A549 (cell line): Measurements from ENCODE around the gene TREH. TPM values are rescaled to one million over a fixed set of nuclear protein-coding genes. Genes with fewer than 3 reads are reported as not detected.

ENCODE experiments used
- ATAC-seq, 2 experiments: fragments of 200-7000 bp in 1 of 2; fragments of >200 bp in 1 of 2; cut with Nextera tagmentation in 1 of 2; cut with Tn5 transposase in 1 of 2; 3 replicates each; pipeline versions ENCODE4 v1.8.0 to v1.9.1; 2018 to 2020; ENCODE audit warnings: mild to moderate bottlenecking in 1 of 2, moderate library complexity in 1 of 2
- CTCF ChIA-PET: fragments of 300-600 bp; sonication (Branson Sonifier 250); formaldehyde crosslinking; extraction: SDS; loops from one replicate; lab custom pipeline; 2021; ENCODE audit warnings: antibody characterized with exemption, inconsistent platforms; lab: Yijun Ruan, JAX
- POLR2A ChIA-PET: fragments of 350-600 bp; formaldehyde crosslinking; extraction: SDS; loops from one replicate; lab custom pipeline; 2021; ENCODE audit warnings: antibody characterized with exemption, inconsistent platforms; lab: Yijun Ruan, JAX
- DNase-seq, 2 experiments: peaks; one replicate each; pipeline versions ENCODE4 v3.0.0 to v3.0.0-alpha.2; 2011 to 2016; ENCODE audit warnings: low read depth in 1 of 2, low spot score in 1 of 2
- FAIRE-seq: peaks from 2 replicates; lab custom pipeline; 2011; peaks lifted over from hg19 to GRCh38; lab: Jason Lieb, UNC
- H3K27ac ChIP-seq, 2 experiments: fragments of >200 bp; sonication (Bioruptor Twin); formaldehyde crosslinking; 3 replicates each; pipeline ENCODE4 v1.5.1; 2016 to 2017
- H3K4me1 ChIP-seq: fragments of >200 bp; sonication (Bioruptor Twin); formaldehyde crosslinking; 3 replicates; pipeline ENCODE4 v1.6.1; 2016
- H3K4me2 ChIP-seq: fragments of >200 bp; sonication (Bioruptor Twin); formaldehyde crosslinking; 3 replicates; pipeline ENCODE4 v1.6.1; 2016
- H3K4me3 ChIP-seq: fragments of >200 bp; sonication (Bioruptor Twin); formaldehyde crosslinking; 3 replicates; pipeline ENCODE4 v1.5.1; 2016
- H3K9me3 ChIP-seq: fragments of >200 bp; sonication (Bioruptor Twin); formaldehyde crosslinking; 3 replicates; pipeline ENCODE4 v1.6.1; 2016
- ATOH8 ChIP-seq: fragments of 250-450 bp; sonication (Bioruptor Pico); IDR thresholded peaks from 2 replicates; pipeline ENCODE4 v1.5.0; 2020; ENCODE audit warnings: low read depth, mild to moderate bottlenecking, moderate library complexity
- BHLHE40 ChIP-seq: IDR thresholded peaks from 2 replicates; pipeline ENCODE4 v1.6.1; 2012; ENCODE audit warnings: low read depth, low read length, inconsistent platforms
- CBX2 ChIP-seq: fragments of 200-600 bp; sonication (generic); IDR thresholded peaks from 2 replicates; pipeline ENCODE4 v1.6.1; 2016; ENCODE audit warnings: low read depth, mild to moderate bottlenecking, borderline replicate concordance
- CEBPB ChIP-seq, 2 experiments: fragments of >200 bp in 1 of 2; sonication (Bioruptor Twin) in 1 of 2; formaldehyde crosslinking in 1 of 2; IDR thresholded peaks; 2 replicates each; pipeline ENCODE4 v1.6.1; 2012 to 2016
- CHD2 ChIP-seq: fragments of 150-350 bp; IDR thresholded peaks from 2 replicates; pipeline ENCODE4 v1.6.1; 2014; ENCODE audit warnings: low read length; ENCODE audit not compliant: partially characterized antibody
- CHD4 ChIP-seq: fragments of 200-600 bp; sonication (generic); IDR thresholded peaks from 2 replicates; pipeline ENCODE4 v1.6.1; 2016; ENCODE audit warnings: antibody characterized with exemption, mild to moderate bottlenecking, borderline replicate concordance
- E2F6 ChIP-seq: IDR thresholded peaks from 2 replicates; pipeline ENCODE4 v1.6.1; 2012; ENCODE audit warnings: low read depth, borderline replicate concordance
- EHMT2 ChIP-seq: fragments of 200-600 bp; sonication (generic); IDR thresholded peaks from 2 replicates; pipeline ENCODE4 v1.6.1; 2016; ENCODE audit warnings: antibody characterized with exemption, low read depth, mild to moderate bottlenecking, moderate library complexity
- ELK1 ChIP-seq: fragments of 150-350 bp; IDR thresholded peaks from 2 replicates; pipeline ENCODE4 v1.6.1; 2014; ENCODE audit warnings: low read depth, mild to moderate bottlenecking, low read length
- EP300 ChIP-seq, 2 experiments: fragments of >200 bp; sonication (Bioruptor Twin); formaldehyde crosslinking; IDR thresholded peaks; 2 replicates in 1 of 2; 3 replicates in 1 of 2; pipeline ENCODE4 v1.6.1; 2016 to 2017
- ESRRA ChIP-seq: fragments of 150-350 bp; IDR thresholded peaks from 2 replicates; pipeline ENCODE4 v1.6.1; 2014; ENCODE audit warnings: mild to moderate bottlenecking, low read length, borderline replicate concordance
- FOSB ChIP-seq: fragments of 250-450 bp; sonication (Bioruptor Pico); IDR thresholded peaks from 2 replicates; pipeline ENCODE4 v1.5.0; 2020; ENCODE audit warnings: mild to moderate bottlenecking, moderate library complexity
- GATA3 ChIP-seq: IDR thresholded peaks from 2 replicates; pipeline ENCODE4 v1.6.1; 2012; ENCODE audit warnings: borderline replicate concordance
- HEYL ChIP-seq: fragments of 250-450 bp; sonication (Bioruptor Pico); IDR thresholded peaks from 2 replicates; pipeline ENCODE4 v1.8.0; 2021; ENCODE audit warnings: mild to moderate bottlenecking, moderate library complexity
- HOXA7 ChIP-seq: fragments of 250-450 bp; sonication (Bioruptor Pico); IDR thresholded peaks from 2 replicates; pipeline ENCODE4 v1.5.0; 2020; ENCODE audit warnings: mild to moderate bottlenecking, moderate library complexity
- HOXB13 ChIP-seq: fragments of 250-450 bp; sonication (Bioruptor Pico); IDR thresholded peaks from 2 replicates; pipeline ENCODE4 v1.5.0; 2020; ENCODE audit warnings: low read depth, mild to moderate bottlenecking, moderate library complexity
- HOXB5 ChIP-seq: fragments of 250-450 bp; sonication (Bioruptor Pico); IDR thresholded peaks from 2 replicates; pipeline ENCODE4 v1.5.0; 2020; ENCODE audit warnings: mild to moderate bottlenecking, moderate library complexity
- MYC ChIP-seq: IDR thresholded peaks from 2 replicates; pipeline ENCODE4 v1.6.1; 2012; ENCODE audit warnings: mild to moderate bottlenecking, inconsistent platforms, low read length, improper control_type of control experiment, borderline replicate concordance
- NFE2L2 ChIP-seq: fragments of 150-350 bp; conservative IDR thresholded peaks from 2 replicates; pipeline ENCODE4 v1.6.1; 2014; ENCODE audit warnings: low read length
- PHF8 ChIP-seq: fragments of 200-600 bp; sonication (generic); IDR thresholded peaks from 2 replicates; pipeline ENCODE4 v1.6.1; 2016; ENCODE audit warnings: low read depth, mild to moderate bottlenecking, antibody characterized with exemption, moderate library complexity, borderline replicate concordance
- RAD21 ChIP-seq, 2 experiments: fragments of >200 bp in 1 of 2; sonication (Bioruptor Twin) in 1 of 2; formaldehyde crosslinking in 1 of 2; IDR thresholded peaks in 1 of 2; conservative IDR thresholded peaks in 1 of 2; 2 replicates in 1 of 2; 3 replicates in 1 of 2; pipeline ENCODE4 v1.6.1; 2012 to 2018; ENCODE audit warnings: inconsistent platforms in 1 of 2
- RNF2 ChIP-seq: fragments of 200-600 bp; sonication (generic); IDR thresholded peaks from 2 replicates; pipeline ENCODE4 v1.6.1; 2016; ENCODE audit warnings: low read depth, mild to moderate bottlenecking, antibody characterized with exemption, moderate library complexity, borderline replicate concordance
- TP53 ChIP-seq: fragments of 250-450 bp; sonication (Bioruptor Pico); IDR thresholded peaks from 2 replicates; pipeline ENCODE4 v1.5.0; 2021; ENCODE audit warnings: mild to moderate bottlenecking, moderate library complexity
- ZFP36 ChIP-seq: fragments of 450-650 bp; IDR thresholded peaks from 2 replicates; pipeline ENCODE4 v1.6.1; 2014; ENCODE audit warnings: borderline replicate concordance; ENCODE audit not compliant: partially characterized antibody
- ZNF302 ChIP-seq: fragments of 250-450 bp; sonication (Bioruptor Pico); IDR thresholded peaks from 2 replicates; pipeline ENCODE4 v1.9.0; 2021; ENCODE audit warnings: inconsistent platforms, mild to moderate bottlenecking, moderate library complexity
- WGBS: methylation state at CpG from one replicate; pipeline ENCODE4 v1.1.6; 2017; ENCODE audit errors: missing lambda C conversion rate; 5-methylcytosine and 5-hydroxymethylcytosine counted together
- polyA plus RNA-seq, 4 experiments: library from polyadenylated mRNA; depleted of rRNA in 3 of 4; stranded (reverse); fragments of >200 nt; fragmentation: RNase III in 1 of 4; extraction: RNeasy Plus Mini Kit Qiagen cat#74134 plus additional on column Dnase treatment in 1 of 4; gene quantifications; 2 replicates in 3 of 4; 3 replicates in 1 of 4; pipeline ENCODE4 v1.2.3, GENCODE V29; 2011 to 2017

The TREH gene
- polyA plus RNA-seq, 2 of the 4 experiments (the other 2 are of a cell fraction) = 0.06 TPM; not detected in 1

- no peak overlapping the region for H3K4me3 ChIP-seq
- no peak for ATAC-seq
- peak overlapping the region; percentile 76 to 92; a peak in 5 of 6 replicates for H3K27ac ChIP-seq
- no peak for FAIRE-seq
- ChIA-PET POLR2A (interaction anchor here (1.5 kb wide), 1 partner anchor 10 kb away, joined by 6 read pairs; no protein-coding TSS in a partner anchor), CTCF (interaction anchor here (0.9 to 20.3 kb wide), 4 partner anchors 12 to 71 kb away, joined by 3 to 224 read pairs (median 6); partner anchors contain the start of gene PHLDB1)
- WGBS = 80% methylated on average over 9 of the region's 11 CpGs
- no peak for DNase-seq
- H3K4me1 ChIP-seq = peaks cover 73% of the 10 kb centered on the region
- TF ChIP-seq ATOH8 (CRISPR knock-in tag) (no peak), ZFP36 (no peak), HOXA7 (no peak), PHF8 (no peak), RAD21 (conservative IDR thresholded peaks at IDR 0.05 in 1 of 2, IDR thresholded peaks at IDR 0.05 in 1 of 2) (no peak), EHMT2 (no peak), GATA3 (no peak), HOXB5 (CRISPR knock-in tag) (no peak), EP300 (IDR thresholded peaks at IDR 0.05) (no peak), NFE2L2 (no peak), CHD2 (no peak), CHD4 (no peak)
- peak overlapping the region; percentile 30; the same call in 2 of the 3 replicates for H3K4me2 ChIP-seq
- no peaks in the 10 kb centered on the region for H3K9me3 ChIP-seq
Measured at GRCh38 chr11:118618115-118618990, 61.1 kb downstream of the TREH start.

GRCh38 chr11:118615976-118616371 lies 63.5 kb downstream of the TREH start:
- FAIRE-seq = no peak
- CTCF ChIA-PET = interaction anchor here (0.6 kb wide), 1 partner anchor 30 kb away, joined by 4 read pairs; no protein-coding TSS in a partner anchor

GRCh38 chr11:118615282-118615975 lies 64.0 kb downstream of the TREH start:
- H3K27ac ChIP-seq = peak overlapping the region in 1 of 2 experiments; percentile 71; a peak in 3 of 6 replicates
- H3K9me3 ChIP-seq = no peaks in the 10 kb centered on the region
- ATAC-seq (peak in 1 of 2 experiments; percentile 7; a peak in 1 of 6 replicates), FAIRE-seq (no peak), DNase-seq (no peak)
- ChIA-PET CTCF (interaction anchor here (1.5 to 17.8 kb wide), 2 partner anchors 10 to 12 kb away, joined by 3 to 224 read pairs; no protein-coding TSS in a partner anchor), POLR2A (no interaction called here)
- no peak for TF ChIP-seq E2F6
- no peak for TF ChIP-seq MYC
- TF ChIP-seq HEYL (CRISPR knock-in tag) = no peak
- TF ChIP-seq BHLHE40 = no peak
- TF ChIP-seq HOXB13 (CRISPR knock-in tag) = no peak
- TF ChIP-seq ZNF302 (CRISPR knock-in tag) = no peak
- TF ChIP-seq ELK1 = no peak
- TF ChIP-seq TP53 (CRISPR knock-in tag) = no peak
- TF ChIP-seq CBX2 = no peak
- no peak for TF ChIP-seq CEBPB (IDR thresholded peaks at IDR 0.05)
- 60% methylated on average over 6 of the region's 6 CpGs for WGBS
- H3K4me1 ChIP-seq = peaks cover 60% of the 10 kb centered on the region
- peak overlapping the region; percentile 33; the same call in 1 of the 3 replicates for H3K4me2 ChIP-seq
- no peak overlapping the region for H3K4me3 ChIP-seq

More at GRCh38 chr11:118615976-118616371, 63.5 kb downstream of the TREH start:
- Histone ChIP-seq H3K4me3 (no peak overlapping the region), H3K9me3 (no peaks in the 10 kb centered on the region), H3K27ac (peak overlapping the region in 1 of 2 experiments; percentile 71; a peak in 3 of 6 replicates), H3K4me1 (peaks cover 61% of the 10 kb centered on the region), H3K4me2 (no peak overlapping the region)
- 100% methylated on average over 1 of the region's 5 CpGs for WGBS
- no peak for ATAC-seq
- POLR2A ChIA-PET = no interaction called here
- TF ChIP-seq ESRRA = no peak
- TF ChIP-seq CHD4 = no peak
- no peak for TF ChIP-seq RNF2
- no peak for TF ChIP-seq FOSB (CRISPR knock-in tag)
- no peak for TF ChIP-seq HEYL (CRISPR knock-in tag)
- no peak for TF ChIP-seq CBX2
- DNase-seq = no peak
